Loucy (cell line): ENCODE data around the gene NELFCD.
A peak's percentile ranks its signal among the peaks of the same experiment; 100 is the strongest.

Experiments
- H2AFZ ChIP-seq: fragments of 200-600 bp; sonication (generic); 2 replicates; pipeline ENCODE4 v1.6.0; 2016; ENCODE audit warnings: antibody characterized with exemption, mild to moderate bottlenecking, low read length, moderate library complexity
- H3F3A ChIP-seq: fragments of 200-600 bp; 2 replicates; pipeline ENCODE4 v1.6.0; 2016; ENCODE audit warnings: antibody characterized with exemption, low read depth, mild to moderate bottlenecking
- H3K27me3 ChIP-seq: fragments of 200-600 bp; sonication (generic); 2 replicates; pipeline ENCODE4 v1.6.1; 2014; ENCODE audit warnings: low read length, mild to moderate bottlenecking; ENCODE audit not compliant: insufficient read depth, poor library complexity, severe bottlenecking
- H3K36me3 ChIP-seq: fragments of 200-600 bp; sonication (generic); 2 replicates; pipeline ENCODE4 v1.6.1; 2016; ENCODE audit warnings: low read length; ENCODE audit not compliant: insufficient read depth
- H3K4me1 ChIP-seq: fragments of 200-600 bp; sonication (generic); 2 replicates; pipeline ENCODE4 v1.5.1; 2014; ENCODE audit warnings: low read length, mild to moderate bottlenecking; ENCODE audit not compliant: insufficient read depth, poor library complexity, severe bottlenecking
- H3K4me2 ChIP-seq: fragments of 200-600 bp; sonication (generic); 2 replicates; pipeline ENCODE4 v1.6.0; 2014; ENCODE audit warnings: antibody characterized with exemption, low read length, low read depth, mild to moderate bottlenecking; ENCODE audit not compliant: poor library complexity, severe bottlenecking
- H3K4me3 ChIP-seq: fragments of 200-600 bp; sonication (generic); 2 replicates; pipeline ENCODE4 v1.5.1; 2014; ENCODE audit warnings: low read length, mild to moderate bottlenecking, mixed read lengths; ENCODE audit not compliant: poor library complexity, severe bottlenecking
- H3K79me2 ChIP-seq: fragments of 200-600 bp; sonication (generic); 2 replicates; pipeline ENCODE4 v1.6.1; 2014; ENCODE audit warnings: low read length; ENCODE audit not compliant: insufficient read depth
- H3K9ac ChIP-seq: fragments of 200-600 bp; sonication (generic); 2 replicates; pipeline ENCODE4 v1.6.0; 2014; ENCODE audit warnings: mild to moderate bottlenecking, low read depth, low read length, moderate library complexity; ENCODE audit not compliant: poor library complexity, severe bottlenecking
- H3K9me2 ChIP-seq: fragments of 200-600 bp; sonication (generic); replicated peaks from 2 replicates; pipeline ENCODE4 v1.6.1; 2016; ENCODE audit warnings: low read depth, low read length, mixed read lengths
- H3K9me3 ChIP-seq: fragments of 200-600 bp; sonication (generic); 2 replicates; pipeline ENCODE4 v1.6.1; 2014; ENCODE audit warnings: mild to moderate bottlenecking, antibody characterized with exemption, low read length, low read depth; ENCODE audit not compliant: insufficient read depth
- H4K20me1 ChIP-seq: fragments of 200-600 bp; sonication (generic); 2 replicates; pipeline ENCODE4 v1.6.0; 2014; ENCODE audit warnings: antibody characterized with exemption, low read length, mild to moderate bottlenecking; ENCODE audit not compliant: insufficient read depth, poor library complexity, severe bottlenecking
- EZH2phosphoT487 ChIP-seq: fragments of 200-600 bp; IDR thresholded peaks from 2 replicates; pipeline ENCODE4 v1.6.1; 2018; ENCODE audit warnings: antibody characterized with exemption, mild to moderate bottlenecking, moderate library complexity, borderline replicate concordance
- TF ChIP-seq, protein P1 (sequence below): fragments of 200-600 bp; sonication (generic); conservative IDR thresholded peaks from 2 replicates; pipeline ENCODE4 v1.5.1; 2014; ENCODE audit warnings: mild to moderate bottlenecking, antibody characterized with exemption, low read length

Gene NELFCD

DNA sequence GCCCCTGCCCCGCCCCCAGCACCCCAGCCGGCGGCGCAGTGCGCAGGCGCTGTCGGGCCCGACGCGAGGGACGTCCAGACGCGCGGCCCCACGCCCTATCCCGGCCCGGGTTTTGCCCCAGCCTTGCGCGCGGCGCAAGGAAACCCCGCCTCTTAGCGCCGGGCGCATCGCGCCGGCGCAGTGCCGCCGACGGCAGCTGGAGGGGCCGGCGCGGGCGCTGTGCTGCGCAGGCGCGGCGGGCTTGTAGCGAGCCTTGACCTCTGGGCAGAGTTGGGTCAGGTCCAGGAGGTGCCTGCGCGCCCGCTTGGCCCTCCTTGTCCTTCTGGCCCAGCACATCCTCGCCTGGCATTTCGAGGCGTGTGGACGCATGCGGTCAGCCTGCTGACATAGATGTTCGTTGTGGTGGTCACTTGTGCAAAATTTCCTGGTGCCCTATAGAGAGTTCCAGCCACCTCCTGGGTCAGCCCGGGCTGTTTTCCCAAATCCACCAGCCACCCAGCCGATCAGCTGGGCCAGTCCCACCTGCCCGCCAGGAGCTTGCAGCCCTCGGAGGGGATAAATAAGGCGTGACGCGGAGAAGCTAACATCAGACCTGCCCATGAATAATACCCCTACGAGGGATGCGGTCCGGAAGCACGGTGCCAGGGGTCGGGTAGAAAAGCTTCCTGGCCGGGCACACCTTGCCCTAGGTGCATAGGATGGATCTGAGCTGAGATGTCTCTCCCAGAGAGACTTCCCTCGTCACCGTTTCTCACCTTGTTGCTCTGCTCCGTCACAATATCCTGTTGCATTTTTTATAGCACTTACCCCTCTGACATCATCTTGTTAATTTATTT is 62.0 kb downstream of the NELFCD start:
- Histone ChIP-seq H3K36me3 (peaks cover 2% of the 10 kb centered on the region; the same call in 1 of the 2 replicates), H3K9me2 (no peaks in the 10 kb centered on the region), H3K4me1 (peaks cover 49% of the 10 kb centered on the region), H3K79me2 (peaks cover 46% of the 10 kb centered on the region), H3K4me2 (peak overlapping the region; percentile 96), H4K20me1 (peaks cover 41% of the 10 kb centered on the region), H3F3A (no peaks in the 10 kb centered on the region), H3K4me3 (peak overlapping the region; percentile 89), H3K27me3 (no peaks in the 10 kb centered on the region), H3K9ac (peak overlapping the region; percentile 83), H3K9me3 (no peaks in the 10 kb centered on the region), H2AFZ (peak overlapping the region; percentile 100)
- TF ChIP-seq EZH2phosphoT487, result no peak
- TF ChIP-seq, protein P1, sequence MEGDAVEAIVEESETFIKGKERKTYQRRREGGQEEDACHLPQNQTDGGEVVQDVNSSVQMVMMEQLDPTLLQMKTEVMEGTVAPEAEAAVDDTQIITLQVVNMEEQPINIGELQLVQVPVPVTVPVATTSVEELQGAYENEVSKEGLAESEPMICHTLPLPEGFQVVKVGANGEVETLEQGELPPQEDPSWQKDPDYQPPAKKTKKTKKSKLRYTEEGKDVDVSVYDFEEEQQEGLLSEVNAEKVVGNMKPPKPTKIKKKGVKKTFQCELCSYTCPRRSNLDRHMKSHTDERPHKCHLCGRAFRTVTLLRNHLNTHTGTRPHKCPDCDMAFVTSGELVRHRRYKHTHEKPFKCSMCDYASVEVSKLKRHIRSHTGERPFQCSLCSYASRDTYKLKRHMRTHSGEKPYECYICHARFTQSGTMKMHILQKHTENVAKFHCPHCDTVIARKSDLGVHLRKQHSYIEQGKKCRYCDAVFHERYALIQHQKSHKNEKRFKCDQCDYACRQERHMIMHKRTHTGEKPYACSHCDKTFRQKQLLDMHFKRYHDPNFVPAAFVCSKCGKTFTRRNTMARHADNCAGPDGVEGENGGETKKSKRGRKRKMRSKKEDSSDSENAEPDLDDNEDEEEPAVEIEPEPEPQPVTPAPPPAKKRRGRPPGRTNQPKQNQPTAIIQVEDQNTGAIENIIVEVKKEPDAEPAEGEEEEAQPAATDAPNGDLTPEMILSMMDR, result no peak

DNA sequence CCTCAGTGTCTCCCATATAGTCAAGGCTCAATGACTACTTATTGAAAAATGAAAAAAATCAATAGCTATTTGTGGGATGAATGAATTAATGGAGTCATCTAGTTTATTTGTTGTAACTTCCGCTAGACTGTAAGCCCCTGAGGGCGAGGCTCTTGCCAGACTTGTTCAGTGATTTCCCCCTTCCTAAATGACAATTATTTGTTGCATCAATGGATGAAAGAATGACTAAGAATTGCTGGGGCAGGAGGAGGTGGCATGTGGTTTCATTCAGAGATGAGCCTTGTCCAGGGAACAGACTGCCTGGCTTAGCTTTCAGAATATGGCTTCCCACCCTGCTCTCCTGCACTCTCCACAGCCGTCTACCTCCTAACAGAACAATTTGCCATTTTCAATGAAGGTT is 62.6 kb downstream of the NELFCD start:
- no peaks in the 10 kb centered on the region for H3K9me2 ChIP-seq
- peaks cover 43% of the 10 kb centered on the region for H3K4me1 ChIP-seq
- no peaks in the 10 kb centered on the region for H3K36me3 ChIP-seq
- peak overlapping the region; percentile 89 for H3K4me3 ChIP-seq
- H3K79me2 ChIP-seq, result peaks cover 40% of the 10 kb centered on the region
- H3F3A ChIP-seq, result no peaks in the 10 kb centered on the region
- H4K20me1 ChIP-seq, result peaks cover 35% of the 10 kb centered on the region
- H3K9me3 ChIP-seq, result no peaks in the 10 kb centered on the region
- TF ChIP-seq EZH2phosphoT487, result no peak
- TF ChIP-seq, protein P1, result no peak
- H3K4me2 ChIP-seq, result peak overlapping the region; percentile 96
- no peaks in the 10 kb centered on the region for H3K27me3 ChIP-seq
- peak overlapping the region; percentile 100 for H2AFZ ChIP-seq
- peak overlapping the region; percentile 83 for H3K9ac ChIP-seq

DNA sequence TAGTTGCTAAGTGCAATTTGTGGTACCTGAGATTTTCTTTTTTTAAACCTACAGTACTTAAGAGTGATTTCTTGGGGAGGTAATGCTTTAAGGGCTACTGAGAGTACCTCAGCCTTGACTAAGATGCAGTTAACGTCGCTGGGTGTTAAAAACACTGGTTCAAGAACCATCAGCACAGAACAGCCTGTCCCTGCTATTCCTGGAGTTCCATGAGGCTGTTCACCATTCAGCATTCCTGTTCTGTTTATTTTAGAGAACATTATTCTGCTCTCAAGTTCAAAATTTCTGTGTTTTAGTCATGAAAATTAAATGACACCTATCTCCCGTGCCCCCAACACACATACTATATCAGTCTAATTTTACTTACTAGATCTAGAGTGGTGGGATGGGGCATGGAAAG is 63.2 kb downstream of the NELFCD start:
- Histone ChIP-seq H4K20me1 (peaks cover 29% of the 10 kb centered on the region), H3K4me2 (peak overlapping the region; percentile 96), H2AFZ (no peak overlapping the region)

More for the DNA sequence above, 63.2 kb downstream of the NELFCD start:
- H3K36me3 ChIP-seq, result no peaks in the 10 kb centered on the region
- peak overlapping the region; percentile 83 for H3K9ac ChIP-seq
- H3K4me3 ChIP-seq, result no peak overlapping the region
- no peaks in the 10 kb centered on the region for H3K27me3 ChIP-seq
- no peaks in the 10 kb centered on the region for H3K9me3 ChIP-seq
- no peaks in the 10 kb centered on the region for H3F3A ChIP-seq
- peaks cover 34% of the 10 kb centered on the region for H3K79me2 ChIP-seq
- H3K9me2 ChIP-seq, result no peaks in the 10 kb centered on the region
- TF ChIP-seq, protein P1, result no peak
- no peak for TF ChIP-seq EZH2phosphoT487
- peaks cover 38% of the 10 kb centered on the region for H3K4me1 ChIP-seq
